T-cell (primary cell): ENCODE data around the gene LAPTM5. TPM values are rescaled to one million over a fixed set of nuclear protein-coding genes. Genes with fewer than 3 reads are reported as not detected.

ENCODE experiments used
- ATAC-seq, 4 experiments: fragments of 200-7000 bp in 3 of 4; fragments of 150-1000 bp in 1 of 4; cut with Tn5 transposase; replicated peaks in 1 of 4; 1 replicate in 3 of 4; 2 replicates in 1 of 4; pipeline ENCODE4 v1.10.0; 2021; ENCODE audit warnings: moderate library complexity in 3 of 4, mild to moderate bottlenecking in 2 of 4, moderate number of reproducible peaks in 1 of 4
- CTCF ChIA-PET, 2 donors: fragments of 300-600 bp; sonication (Branson Sonifier 250); formaldehyde crosslinking; loops; one replicate each; lab custom pipeline; 2022; ENCODE audit warnings: antibody characterized with exemption in 2 of 2; lab: Charles Lee
- POLR2A ChIA-PET, 2 donors: fragments of 300-600 bp; sonication (Branson Sonifier 250); formaldehyde crosslinking; loops; one replicate each; lab custom pipeline; 2022; ENCODE audit warnings: antibody characterized with exemption in 2 of 2; lab: Charles Lee
- DNase-seq, 35 experiments: peaks; one replicate each; pipeline versions ENCODE4 v3.0.0 to v3.0.0-alpha.2; 2013 to 2023
- H3K27ac ChIP-seq: one replicate; pipeline ENCODE4 v1.5.1; 2013; ENCODE audit warnings: low read length
- H3K27me3 ChIP-seq, 2 experiments: replicated peaks in 1 of 2; 1 replicate in 1 of 2; 2 replicates in 1 of 2; pipeline versions ENCODE4 v1.6.1 to v1.7.0; 2013; ENCODE audit warnings: low read length in 1 of 2, mixed read lengths in 1 of 2; ENCODE audit not compliant: control insufficient read depth in 2 of 2, insufficient read depth in 2 of 2; ENCODE audit errors: extremely low read depth in 1 of 2
- H3K36me3 ChIP-seq, 2 donors: 1 replicate in 1 of 2; 2 replicates in 1 of 2; pipeline versions ENCODE4 v1.6.1 to v1.7.0; 2013; ENCODE audit warnings: low read length in 1 of 2; ENCODE audit not compliant: control insufficient read depth in 2 of 2, insufficient read depth in 1 of 2; ENCODE audit errors: extremely low read depth in 1 of 2
- H3K4me1 ChIP-seq, 2 experiments: 1 replicate in 1 of 2; 2 replicates in 1 of 2; pipeline versions ENCODE4 v1.6.1 to v1.7.0; 2013; ENCODE audit warnings: low read length in 2 of 2, mixed read lengths in 1 of 2; ENCODE audit not compliant: insufficient read depth in 2 of 2, control insufficient read depth in 1 of 2; ENCODE audit errors: extremely low read depth in 1 of 2
- H3K4me3 ChIP-seq, 2 donors: 1 replicate in 1 of 2; 2 replicates in 1 of 2; pipeline versions ENCODE4 v1.5.1 to v1.7.0; 2013; ENCODE audit warnings: mild to moderate bottlenecking in 2 of 2, low read length in 1 of 2, moderate library complexity in 1 of 2; ENCODE audit not compliant: control insufficient read depth in 1 of 2; ENCODE audit errors: extremely low read depth in 1 of 2
- H3K9me3 ChIP-seq: 2 replicates; pipeline ENCODE4 v1.7.0; 2013
- H3K27ac Mint-ChIP-seq, 2 donors: one replicate each; pipeline ENCODE4 v1.8.0; 2020 to 2021; ENCODE audit warnings: mild to moderate bottlenecking in 2 of 2, mixed read lengths in 2 of 2
- H3K27me3 Mint-ChIP-seq, 2 donors: one replicate each; pipeline ENCODE4 v1.8.0; 2021 to 2022; ENCODE audit warnings: mixed read lengths in 2 of 2
- H3K36me3 Mint-ChIP-seq: one replicate; pipeline ENCODE4 v1.8.0; 2021; ENCODE audit warnings: mixed read lengths
- H3K4me1 Mint-ChIP-seq, 3 donors: one replicate each; pipeline ENCODE4 v1.8.0; 2020 to 2022; ENCODE audit warnings: mixed read lengths in 3 of 3, mild to moderate bottlenecking in 1 of 3
- H3K4me3 Mint-ChIP-seq, 3 donors: one replicate each; pipeline ENCODE4 v1.8.0; 2020 to 2022; ENCODE audit warnings: mild to moderate bottlenecking in 3 of 3, mixed read lengths in 3 of 3, moderate library complexity in 3 of 3
- H3K9me3 Mint-ChIP-seq, 3 donors: one replicate each; pipeline ENCODE4 v1.8.0; 2020 to 2022; ENCODE audit warnings: mixed read lengths in 3 of 3
- WGBS: methylation state at CpG from one replicate; pipeline ENCODE4 v1.1.5; 2013; ENCODE audit warnings: missing lambda C conversion rate; ENCODE audit not compliant: insufficient coverage; 5-methylcytosine and 5-hydroxymethylcytosine counted together
- total RNA-seq, 35 experiments: library from RNA in 6 of 35; stranded (reverse) in 6 of 35; fragments of 120-200 nt in 1 of 35; gene quantifications; one replicate each; pipeline versions ENCODE4 v1.2.1 to v1.2.4 and lab custom pipeline; 2013 to 2026

Gene LAPTM5
- total RNA-seq, 5 donors from 2014 or later (not counting 1 experiment from before 2014, with no cell fraction given): 529 to 586 (median 559) TPM

- ATAC-seq (no peak), DNase-seq (no peak)
- Mint-ChIP-seq H3K27ac (peak overlapping the region; percentile 56 to 69), H3K36me3 (peaks cover 67% of the 10 kb centered on the region), H3K4me3 (no peak overlapping the region), H3K4me1 (peaks cover 40 to 56% (median 54%) of the 10 kb centered on the region in 3 donors), H3K27me3 (no peaks in the 10 kb centered on the region), H3K9me3 (no peaks in the 10 kb centered on the region)
- Histone ChIP-seq H3K27me3 (no peaks in the 10 kb centered on the region), H3K9me3 (no peaks in the 10 kb centered on the region), H3K4me3 (no peak overlapping the region), H3K36me3 (peaks cover 27 to 83% of the 10 kb centered on the region in 2 donors), H3K27ac (no peak overlapping the region), H3K4me1 (peaks cover 6 to 50% of the 10 kb centered on the region in 2 experiments)
- WGBS: 93% methylated on average over 3 of the region's 6 CpGs
- ChIA-PET POLR2A (no interaction called here), CTCF (no interaction called here)
These were observed 21.7 kb downstream of the LAPTM5 start for GRCh38 chr1:30735668-30736498.

GRCh38 chr1:30735124-30735523, 22.4 kb downstream of the LAPTM5 start:
- no peaks in the 10 kb centered on the region for H3K27me3 Mint-ChIP-seq
- H3K9me3 Mint-ChIP-seq: no peaks in the 10 kb centered on the region
- H3K27me3 ChIP-seq: no peaks in the 10 kb centered on the region
- 91% methylated on average over 5 of the region's 6 CpGs for WGBS
- DNase-seq (no peak), ATAC-seq (no peak)
- no peaks in the 10 kb centered on the region for H3K9me3 ChIP-seq
- H3K27ac Mint-ChIP-seq: peak overlapping the region; percentile 56 to 69
- H3K4me3 ChIP-seq: no peak overlapping the region
- peaks cover 37 to 56% (median 50%) of the 10 kb centered on the region in 3 donors for H3K4me1 Mint-ChIP-seq
- CTCF ChIA-PET: no interaction called here
- H3K36me3 ChIP-seq: peaks cover 27 to 77% of the 10 kb centered on the region in 2 donors
- H3K4me1 ChIP-seq: peaks cover 0 to 49% of the 10 kb centered on the region in 2 experiments
- H3K4me3 Mint-ChIP-seq: no peak overlapping the region
- peaks cover 61% of the 10 kb centered on the region for H3K36me3 Mint-ChIP-seq
- POLR2A ChIA-PET: no interaction called here
- no peak overlapping the region for H3K27ac ChIP-seq

GRCh38 chr1:30734580-30734979, 23.0 kb downstream of the LAPTM5 start:
- H3K9me3 Mint-ChIP-seq: no peaks in the 10 kb centered on the region

GRCh38 chr1:30734106-30734505, 23.5 kb downstream of the LAPTM5 start:
- Mint-ChIP-seq H3K27me3 (no peaks in the 10 kb centered on the region), H3K4me3 (no peak overlapping the region), H3K27ac (peak overlapping the region in 1 of 2 donors; percentile 48), H3K4me1 (peaks cover 29 to 51% (median 40%) of the 10 kb centered on the region in 3 donors), H3K9me3 (no peaks in the 10 kb centered on the region), H3K36me3 (peaks cover 52% of the 10 kb centered on the region)
- WGBS: 88% methylated on average over 3 of the region's 4 CpGs
- Histone ChIP-seq H3K4me1 (peaks cover 0 to 48% of the 10 kb centered on the region in 2 experiments), H3K9me3 (no peaks in the 10 kb centered on the region), H3K27me3 (no peaks in the 10 kb centered on the region), H3K27ac (no peak overlapping the region), H3K36me3 (peaks cover 25 to 67% of the 10 kb centered on the region in 2 donors), H3K4me3 (no peak overlapping the region)
- POLR2A ChIA-PET: no interaction called here
- DNase-seq (no peak), ATAC-seq (no peak)
- CTCF ChIA-PET: interaction anchor here in 1 of 2 donors (1.3 kb wide), 1 partner anchor 15 kb away, joined by 3 read pairs; no protein-coding TSS in a partner anchor

More at GRCh38 chr1:30734580-30734979, 23.0 kb downstream of the LAPTM5 start:
- Histone ChIP-seq H3K27me3 (no peaks in the 10 kb centered on the region), H3K4me3 (no peak overlapping the region), H3K27ac (no peak overlapping the region), H3K36me3 (peaks cover 27 to 72% of the 10 kb centered on the region in 2 donors), H3K4me1 (peaks cover 0 to 49% of the 10 kb centered on the region in 2 experiments), H3K9me3 (no peaks in the 10 kb centered on the region)
- Mint-ChIP-seq H3K27me3 (no peaks in the 10 kb centered on the region), H3K4me1 (peaks cover 31 to 52% (median 45%) of the 10 kb centered on the region in 3 donors), H3K36me3 (peaks cover 57% of the 10 kb centered on the region), H3K4me3 (no peak overlapping the region), H3K27ac (peak overlapping the region; percentile 19 to 56)
- DNase-seq: no peak
- ChIA-PET CTCF (no interaction called here), POLR2A (no interaction called here)
- no peak for ATAC-seq
- 100% methylated on average over 2 of the region's 4 CpGs for WGBS

- Mint-ChIP-seq H3K36me3 (peaks cover 46% of the 10 kb centered on the region), H3K4me1 (peaks cover 25 to 46% (median 34%) of the 10 kb centered on the region in 3 donors), H3K27me3 (no peaks in the 10 kb centered on the region), H3K27ac (peak overlapping the region in 1 of 2 donors; percentile 71), H3K4me3 (no peak overlapping the region), H3K9me3 (no peaks in the 10 kb centered on the region)
- CTCF ChIA-PET: interaction anchor here in 1 of 2 donors (1.3 to 1.8 kb wide), 2 partner anchors 10 to 15 kb away, joined by 3 to 13 read pairs; no protein-coding TSS in a partner anchor
- POLR2A ChIA-PET: interaction anchor here in 1 of 2 donors (0.6 to 1.2 kb wide), 2 partner anchors 11 to 16 kb away, joined by 6 to 7 read pairs; no protein-coding TSS in a partner anchor
- 76% methylated on average over 6 of the region's 8 CpGs for WGBS
- Histone ChIP-seq H3K27me3 (no peaks in the 10 kb centered on the region), H3K4me3 (no peak overlapping the region), H3K36me3 (peaks cover 20 to 61% of the 10 kb centered on the region in 2 donors), H3K9me3 (no peaks in the 10 kb centered on the region), H3K4me1 (peaks cover 0 to 42% of the 10 kb centered on the region in 2 experiments), H3K27ac (no peak overlapping the region)
- ATAC-seq (no peak), DNase-seq (no peak)
These were observed 24.1 kb downstream of the LAPTM5 start for GRCh38 chr1:30733493-30733892.

DNA sequence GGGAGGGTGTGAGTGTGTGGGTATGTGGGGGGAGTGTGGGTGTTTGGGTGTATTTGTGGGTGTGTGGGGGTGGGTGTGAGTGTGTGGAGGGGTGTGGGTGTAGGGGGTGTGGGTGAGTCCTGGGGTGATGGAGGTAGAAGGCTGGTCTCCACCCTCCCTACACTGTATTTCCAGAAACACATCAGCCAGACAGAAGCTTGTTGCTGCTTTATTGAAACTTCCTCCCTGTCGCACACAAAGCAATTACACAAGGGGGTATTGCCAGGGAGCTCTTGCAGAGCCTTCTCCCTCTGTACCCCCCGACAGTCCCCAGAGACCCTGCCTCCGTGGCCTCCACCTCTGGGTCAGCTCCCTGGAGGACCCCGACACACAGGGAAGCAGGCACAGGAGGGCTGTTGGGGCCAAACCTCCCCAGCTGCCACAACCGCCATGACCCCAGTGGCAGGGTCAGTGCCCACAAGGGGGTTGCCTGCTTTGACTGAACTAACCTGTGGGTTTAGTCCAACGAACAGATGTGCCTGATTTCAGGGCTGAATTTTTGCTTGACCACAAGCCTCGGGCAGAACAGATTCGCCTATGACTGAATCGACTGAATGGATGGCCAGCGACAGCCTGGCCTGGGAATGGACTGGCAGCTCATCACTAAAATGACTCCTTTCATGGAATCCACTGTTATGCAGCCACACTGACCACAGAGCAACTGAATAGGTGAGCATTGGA, 25.1 kb downstream of the LAPTM5 start:
- peaks cover 18 to 43% (median 26%) of the 10 kb centered on the region in 3 donors for H3K4me1 Mint-ChIP-seq
- Histone ChIP-seq H3K27ac (peak overlapping the region; percentile 33), H3K9me3 (no peaks in the 10 kb centered on the region), H3K36me3 (peaks cover 18 to 54% of the 10 kb centered on the region in 2 donors), H3K4me1 (peaks cover 0 to 31% of the 10 kb centered on the region in 2 experiments), H3K27me3 (no peaks in the 10 kb centered on the region), H3K4me3 (no peak overlapping the region)
- H3K4me3 Mint-ChIP-seq: peak overlapping the region in 1 of 3 donors; percentile 58
- no peaks in the 10 kb centered on the region for H3K9me3 Mint-ChIP-seq
- DNase-seq (peak in 1 of 35 experiments; percentile 49), ATAC-seq (peak; percentile 33 to 59 (median 51))
- CTCF ChIA-PET: interaction anchor here in 1 of 2 donors (1.8 kb wide), 1 partner anchor 11 kb away, joined by 13 read pairs; no protein-coding TSS in a partner anchor
- POLR2A ChIA-PET: interaction anchor here in 1 of 2 donors (0.6 to 1.2 kb wide), 2 partner anchors 12 to 912 kb away, joined by 5 to 7 read pairs; partner anchors contain the start of gene PEF1
- 85% methylated on average over 10 of the region's 10 CpGs for WGBS
- no peaks in the 10 kb centered on the region for H3K27me3 Mint-ChIP-seq
- H3K36me3 Mint-ChIP-seq: peaks cover 38% of the 10 kb centered on the region
- H3K27ac Mint-ChIP-seq: peak overlapping the region; percentile 70 to 72
